ENCODE data around the gene MNDA.

Gene MNDA

GRCh38 chr1:158821723-158822122, 9.4 kb upstream of the MNDA start:
- Histone ChIP-seq H3K27me3 (ENCODE audit: insufficient read depth, low read length) (no peaks in the 10 kb centered on the region), H3K9ac (ENCODE audit: low read length) (no peak overlapping the region), H3F3A (ENCODE audit: insufficient read depth, low read length) (no peaks in the 10 kb centered on the region), H3K4me2 (ENCODE audit: low read length) (no peak overlapping the region), H3K4me1 (ENCODE audit: insufficient read depth, low read length, severe bottlenecking) (no peaks in the 10 kb centered on the region), H3K4me3 (ENCODE audit: low read depth, low read length, poor library complexity, severe bottlenecking) (no peak overlapping the region), H3K9me3 (ENCODE audit: low read length) (no peaks in the 10 kb centered on the region), H3K27ac (ENCODE audit: low read depth, low read length, poor library complexity, severe bottlenecking) (no peak overlapping the region), H3K79me2 (ENCODE audit: insufficient read depth, low read length) (no peaks in the 10 kb centered on the region), H3K9me2 (ENCODE audit: low read depth, low read length) (no peaks in the 10 kb centered on the region), H3K36me3 (ENCODE audit: insufficient read depth, low read length) (no peaks in the 10 kb centered on the region), H2AFZ (ENCODE audit: low read length) (no peak overlapping the region), H4K20me1 (ENCODE audit: insufficient read depth, low read length) (no peaks in the 10 kb centered on the region)
- no peak for TF ChIP-seq EZH2 (IDR thresholded peaks at IDR 0.05; ENCODE audit: borderline replicate concordance, low read length)
- TF ChIP-seq CTCF (IDR thresholded peaks at IDR 0.05; ENCODE audit: low read length) = no peak

- no peak overlapping the region for H3K4me3 ChIP-seq (ENCODE audit: low read depth, low read length, poor library complexity, severe bottlenecking)
- TF ChIP-seq EZH2 (IDR thresholded peaks at IDR 0.05; ENCODE audit: borderline replicate concordance, low read length) = no peak
- TF ChIP-seq CTCF (IDR thresholded peaks at IDR 0.05; ENCODE audit: low read length) = no peak
- no peaks in the 10 kb centered on the region for H3K79me2 ChIP-seq (ENCODE audit: insufficient read depth, low read length)
- no peak overlapping the region for H2AFZ ChIP-seq (ENCODE audit: low read length)
- H3F3A ChIP-seq (ENCODE audit: insufficient read depth, low read length) = no peaks in the 10 kb centered on the region
- H4K20me1 ChIP-seq (ENCODE audit: insufficient read depth, low read length) = no peaks in the 10 kb centered on the region
- H3K4me1 ChIP-seq (ENCODE audit: insufficient read depth, low read length, severe bottlenecking) = no peaks in the 10 kb centered on the region
- H3K4me2 ChIP-seq (ENCODE audit: low read length) = no peak overlapping the region
- H3K9me2 ChIP-seq (ENCODE audit: low read depth, low read length) = no peaks in the 10 kb centered on the region
- no peaks in the 10 kb centered on the region for H3K9me3 ChIP-seq (ENCODE audit: low read length)
- H3K9ac ChIP-seq (ENCODE audit: low read length) = no peak overlapping the region
- no peaks in the 10 kb centered on the region for H3K36me3 ChIP-seq (ENCODE audit: insufficient read depth, low read length)
- no peaks in the 10 kb centered on the region for H3K27me3 ChIP-seq (ENCODE audit: insufficient read depth, low read length)
- no peak overlapping the region for H3K27ac ChIP-seq (ENCODE audit: low read depth, low read length, poor library complexity, severe bottlenecking)
These were observed 975 bp upstream of the MNDA start for GRCh38 chr1:158830074-158830677.

- Histone ChIP-seq H3K79me2 (ENCODE audit: insufficient read depth, low read length) (no peaks in the 10 kb centered on the region), H3K27ac (ENCODE audit: low read depth, low read length, poor library complexity, severe bottlenecking) (no peak overlapping the region), H3K36me3 (ENCODE audit: insufficient read depth, low read length) (no peaks in the 10 kb centered on the region), H3K9ac (ENCODE audit: low read length) (no peak overlapping the region), H3K9me3 (ENCODE audit: low read length) (no peaks in the 10 kb centered on the region), H4K20me1 (ENCODE audit: insufficient read depth, low read length) (no peaks in the 10 kb centered on the region), H3K4me3 (ENCODE audit: low read depth, low read length, poor library complexity, severe bottlenecking) (no peak overlapping the region), H3K27me3 (ENCODE audit: insufficient read depth, low read length) (no peaks in the 10 kb centered on the region), H3K9me2 (ENCODE audit: low read depth, low read length) (no peaks in the 10 kb centered on the region), H3K4me2 (ENCODE audit: low read length) (no peak overlapping the region), H3F3A (ENCODE audit: insufficient read depth, low read length) (no peaks in the 10 kb centered on the region), H2AFZ (ENCODE audit: low read length) (no peak overlapping the region), H3K4me1 (ENCODE audit: insufficient read depth, low read length, severe bottlenecking) (no peaks in the 10 kb centered on the region)
- TF ChIP-seq EZH2 (IDR thresholded peaks at IDR 0.05; ENCODE audit: borderline replicate concordance, low read length) = no peak
- TF ChIP-seq CTCF (IDR thresholded peaks at IDR 0.05; ENCODE audit: low read length) = no peak
These were observed 2.1 kb downstream of the MNDA start for GRCh38 chr1:158833264-158833663.
